ENCODE data around the gene JOSD1. TPM values are rescaled to one million over a fixed set of nuclear protein-coding genes. Genes with fewer than 3 reads are reported as not detected.

JOSD1 gene
- total RNA-seq, 2 experiments from 2014 or later = 60.0 to 63.7 TPM

DNA sequence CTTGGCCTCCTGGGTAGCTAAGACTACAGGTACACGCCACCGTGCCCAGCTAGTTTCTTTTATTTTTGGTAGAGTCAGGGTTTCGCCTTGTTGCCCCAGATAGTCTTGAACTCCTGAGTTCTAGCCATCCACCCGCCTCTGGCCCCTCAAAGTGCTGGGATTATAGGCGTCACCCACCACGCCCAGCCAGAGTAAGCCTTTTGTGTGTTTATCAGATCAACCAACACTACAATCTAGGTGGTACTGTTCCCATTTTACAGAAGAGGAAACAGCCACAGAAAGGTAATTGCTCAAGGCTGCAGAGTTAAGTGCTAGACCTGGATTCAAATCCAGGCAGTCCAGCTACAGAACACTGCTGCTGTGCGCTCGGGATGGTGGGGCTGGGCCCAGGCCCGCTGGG, 15.8 kb downstream of the JOSD1 start:
- Mint-ChIP-seq H3K9me3 (ENCODE audit: insufficient read depth) (no peaks in the 10 kb centered on the region), H3K4me3 (no peak overlapping the region), H3K4me1 (ENCODE audit: low read depth) (peaks cover 23% of the 10 kb centered on the region), H3K27ac (no peak overlapping the region), H3K27me3 (ENCODE audit: low read depth) (no peaks in the 10 kb centered on the region), H3K36me3 (ENCODE audit: low read depth) (peaks cover 55% of the 10 kb centered on the region)
- ChIA-PET POLR2A (interaction anchor here (4.7 kb wide), 1 partner anchor 13 kb away, joined by 67 read pairs; the partner anchor contains the start of gene JOSD1), CTCF (no interaction called here)
- ATAC-seq (no peak), DNase-seq (no peak)

- Mint-ChIP-seq H3K27ac (peak within 1 kb of the TSS; percentile 95), H3K36me3 (ENCODE audit: low read depth) (peaks cover 33% of the 10 kb centered on the region), H3K9me3 (ENCODE audit: insufficient read depth) (no peaks in the 10 kb centered on the region), H3K4me3 (peak within 1 kb of the TSS; percentile 96), H3K27me3 (ENCODE audit: low read depth) (no peaks in the 10 kb centered on the region), H3K4me1 (ENCODE audit: low read depth) (peaks cover 23% of the 10 kb centered on the region)
- DNase-seq (peak; percentile 89), ATAC-seq (peak; percentile 97)
- ChIA-PET CTCF (interaction anchor here (0.7 to 2.4 kb wide), 16 partner anchors 8 to 629 kb away, joined by 3 to 36 read pairs (median 4); partner anchors contain the start of genes CBY1, FAM227A, GTPBP1 and JOSD1), POLR2A (interaction anchor here (0.6 to 4.7 kb wide), 21 partner anchors 8 to 1000 kb away, joined by 3 to 67 read pairs (median 4); partner anchors contain the start of genes C22orf23, CBY1, FAM227A and JOSD1)
Measured at GRCh38 chr22:38681582-38682335, 19.0 kb downstream of the JOSD1 start, which contains the start of gene TOMM22. TSS of gene TOMM22 (plus strand) at chr22:38681957. CDS start at chr22:38681979, 22 bp downstream.

DNA sequence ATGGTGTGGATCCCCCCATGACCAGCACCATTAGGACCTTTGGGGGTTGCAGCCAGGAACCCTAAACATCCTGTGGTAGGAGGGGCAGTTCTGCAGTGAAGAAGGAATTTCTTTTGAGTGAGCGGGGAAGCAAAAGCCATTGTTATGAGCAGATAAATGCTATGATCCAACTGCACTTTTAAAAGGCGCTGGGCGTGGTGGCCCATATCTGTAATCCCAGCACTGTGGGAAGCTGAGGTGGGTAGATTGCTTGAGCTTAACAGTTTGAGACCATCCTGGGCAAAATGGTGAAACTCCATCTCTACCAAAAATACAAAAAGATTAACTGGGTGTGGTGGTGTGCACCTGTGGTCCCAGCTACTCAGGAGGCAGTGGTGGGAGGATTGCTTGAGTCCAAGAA, 24.9 kb downstream of the JOSD1 start:
- H3K27me3 Mint-ChIP-seq (ENCODE audit: low read depth) = no peaks in the 10 kb centered on the region
- no peaks in the 10 kb centered on the region for H3K9me3 Mint-ChIP-seq (ENCODE audit: insufficient read depth)
- peaks cover 14% of the 10 kb centered on the region for H3K36me3 Mint-ChIP-seq (ENCODE audit: low read depth)
- no peak overlapping the region for H3K4me3 Mint-ChIP-seq
- ATAC-seq = no peak
- DNase-seq = no peak
- no peaks in the 10 kb centered on the region for H3K4me1 Mint-ChIP-seq (ENCODE audit: low read depth)
- ChIA-PET CTCF (no interaction called here), POLR2A (interaction anchor here (1.3 kb wide), 1 partner anchor 24 kb away, joined by 4 read pairs; no protein-coding TSS in a partner anchor)
- H3K27ac Mint-ChIP-seq = no peak overlapping the region

- Mint-ChIP-seq H3K27me3 (ENCODE audit: low read depth) (no peaks in the 10 kb centered on the region), H3K4me3 (no peak overlapping the region), H3K27ac (no peak overlapping the region), H3K4me1 (ENCODE audit: low read depth) (no peaks in the 10 kb centered on the region), H3K9me3 (ENCODE audit: insufficient read depth) (no peaks in the 10 kb centered on the region), H3K36me3 (ENCODE audit: low read depth) (peaks cover 17% of the 10 kb centered on the region)
- ATAC-seq = no peak
- CTCF ChIA-PET = interaction anchor here (0.7 kb wide), 1 partner anchor 30 kb away, joined by 5 read pairs; the partner anchor contains the start of gene GTPBP1
- POLR2A ChIA-PET = interaction anchor here (1.3 kb wide), 1 partner anchor 25 kb away, joined by 4 read pairs; no protein-coding TSS in a partner anchor
- no peak for DNase-seq
Measured at GRCh38 chr22:38674888-38675287, 25.9 kb downstream of the JOSD1 start.

DNA sequence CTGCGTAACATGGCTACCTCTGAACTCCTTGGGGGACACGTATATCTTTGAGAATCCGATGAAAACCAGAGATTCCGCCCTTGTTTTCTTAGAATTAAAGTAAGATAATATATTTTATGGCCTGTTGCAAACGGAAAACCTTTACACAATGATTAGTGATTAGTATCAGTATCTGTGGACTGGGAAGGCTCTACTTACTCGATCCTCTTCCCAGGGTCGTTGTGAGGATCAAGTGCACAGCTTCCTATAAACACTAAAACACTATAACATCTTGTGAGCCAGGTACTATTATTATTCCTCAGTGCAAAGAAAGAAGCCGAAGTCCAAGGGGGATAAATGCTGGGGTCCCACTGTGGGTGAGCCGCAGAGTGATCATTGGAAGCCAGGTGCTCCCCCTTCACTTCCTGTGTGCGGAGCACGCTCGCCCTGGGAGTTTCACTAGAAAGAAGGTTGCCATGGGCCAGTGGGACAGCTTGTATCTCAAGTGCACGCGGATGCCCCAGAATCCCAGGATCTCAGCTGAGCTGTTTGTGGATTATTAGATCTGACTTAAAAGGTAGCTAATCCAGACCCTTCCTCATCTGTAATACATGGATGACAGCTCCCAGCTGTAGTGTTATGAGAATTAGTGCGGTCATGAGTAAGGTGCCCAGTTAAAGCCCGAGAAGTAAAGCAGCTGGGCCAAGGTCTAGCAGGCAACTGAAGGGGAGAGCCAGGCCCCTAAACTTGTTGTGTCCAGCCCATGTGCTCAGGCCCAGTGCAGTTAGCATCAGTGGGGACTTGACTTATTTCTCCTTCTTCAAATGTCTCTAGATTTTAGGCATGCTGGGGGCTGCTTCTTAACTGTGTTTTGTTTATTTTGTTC, 43.5 kb downstream of the JOSD1 start:
- ChIA-PET POLR2A (interaction anchor here (0.6 to 2.5 kb wide), 5 partner anchors 25 to 455 kb away, joined by 3 to 21 read pairs (median 3); partner anchors contain the start of genes MAFF and TOMM22), CTCF (interaction anchor here (0.8 to 1.8 kb wide), 3 partner anchors 13 to 85 kb away, joined by 3 to 9 read pairs (median 3); partner anchors contain the start of gene TOMM22)
- Mint-ChIP-seq H3K9me3 (ENCODE audit: insufficient read depth) (no peaks in the 10 kb centered on the region), H3K36me3 (ENCODE audit: low read depth) (peaks cover 2% of the 10 kb centered on the region), H3K4me3 (peak overlapping the region; percentile 91), H3K27me3 (ENCODE audit: low read depth) (no peaks in the 10 kb centered on the region), H3K27ac (peak overlapping the region; percentile 98), H3K4me1 (ENCODE audit: low read depth) (peaks cover 19% of the 10 kb centered on the region)
- DNase-seq = peak; percentile 64
- peak; percentile 37 for ATAC-seq

GRCh38 chr22:38656256-38657044, 44.3 kb downstream of the JOSD1 start, which contains the start of the genes CBY1 and FAM227A:
TSS of gene CBY1 (plus strand) at chr22:38656638. CDS start at chr22:38668055, 11,417 bp downstream.
TSS of gene FAM227A (minus strand) at chr22:38656392. CDS start at chr22:38650168, 6,224 bp downstream.
- peak within 1 kb of the TSS; percentile 91 for H3K4me3 Mint-ChIP-seq
- H3K36me3 Mint-ChIP-seq (ENCODE audit: low read depth) = no peaks in the 10 kb centered on the region
- ATAC-seq = peak; percentile 84
- ChIA-PET POLR2A (interaction anchor here (0.6 to 2.5 kb wide), 5 partner anchors 25 to 454 kb away, joined by 3 to 21 read pairs (median 3); partner anchors contain the start of genes MAFF and TOMM22), CTCF (interaction anchor here (0.8 to 1.8 kb wide), 2 partner anchors 25 to 85 kb away, joined by 3 to 9 read pairs; partner anchors contain the start of gene TOMM22)
- DNase-seq = peak; percentile 87
- peaks cover 19% of the 10 kb centered on the region for H3K4me1 Mint-ChIP-seq (ENCODE audit: low read depth)
- H3K27ac Mint-ChIP-seq = peak within 1 kb of the TSS; percentile 98
- H3K9me3 Mint-ChIP-seq (ENCODE audit: insufficient read depth) = no peaks in the 10 kb centered on the region
- H3K27me3 Mint-ChIP-seq (ENCODE audit: low read depth) = no peaks in the 10 kb centered on the region

- no peak for DNase-seq
Measured at GRCh38 chr22:38655519-38656255, 45.1 kb downstream of the JOSD1 start.

GRCh38 chr22:38653741-38654140, 47.0 kb downstream of the JOSD1 start:
- H3K27ac Mint-ChIP-seq = no peak overlapping the region
- no peaks in the 10 kb centered on the region for H3K9me3 Mint-ChIP-seq (ENCODE audit: insufficient read depth)
- ATAC-seq (no peak), DNase-seq (no peak)
- H3K4me1 Mint-ChIP-seq (ENCODE audit: low read depth) = peaks cover 19% of the 10 kb centered on the region
- no peak overlapping the region for H3K4me3 Mint-ChIP-seq
- H3K27me3 Mint-ChIP-seq (ENCODE audit: low read depth) = no peaks in the 10 kb centered on the region
- POLR2A ChIA-PET = interaction anchor here (1.9 kb wide), 1 partner anchor 28 kb away, joined by 5 read pairs; the partner anchor contains the start of gene TOMM22
- H3K36me3 Mint-ChIP-seq (ENCODE audit: low read depth) = no peaks in the 10 kb centered on the region
- CTCF ChIA-PET = interaction anchor here (0.8 to 1.1 kb wide), 2 partner anchors 28 to 46 kb away, joined by 3 to 4 read pairs; partner anchors contain the start of gene TOMM22

More at GRCh38 chr22:38655519-38656255, 45.1 kb downstream of the JOSD1 start:
- Mint-ChIP-seq H3K4me3 (peak overlapping the region; percentile 91), H3K27me3 (ENCODE audit: low read depth) (no peaks in the 10 kb centered on the region), H3K36me3 (ENCODE audit: low read depth) (no peaks in the 10 kb centered on the region), H3K27ac (peak overlapping the region; percentile 98), H3K9me3 (ENCODE audit: insufficient read depth) (no peaks in the 10 kb centered on the region), H3K4me1 (ENCODE audit: low read depth) (peaks cover 19% of the 10 kb centered on the region)
- no peak for ATAC-seq
- CTCF ChIA-PET = no interaction called here
- POLR2A ChIA-PET = interaction anchor here (0.7 kb wide), 1 partner anchor 26 kb away, joined by 4 read pairs; the partner anchor contains the start of gene TOMM22

- peaks cover 14% of the 10 kb centered on the region for H3K4me1 Mint-ChIP-seq (ENCODE audit: low read depth)
- CTCF ChIA-PET = interaction anchor here (0.8 to 1.1 kb wide), 2 partner anchors 29 to 47 kb away, joined by 3 to 4 read pairs; partner anchors contain the start of gene TOMM22
- H3K27ac Mint-ChIP-seq = no peak overlapping the region
- H3K9me3 Mint-ChIP-seq (ENCODE audit: insufficient read depth) = no peaks in the 10 kb centered on the region
- no peak overlapping the region for H3K4me3 Mint-ChIP-seq
- H3K27me3 Mint-ChIP-seq (ENCODE audit: low read depth) = no peaks in the 10 kb centered on the region
- no peaks in the 10 kb centered on the region for H3K36me3 Mint-ChIP-seq (ENCODE audit: low read depth)
- DNase-seq (peak; percentile 28), ATAC-seq (no peak)
- POLR2A ChIA-PET = interaction anchor here (1.9 kb wide), 1 partner anchor 29 kb away, joined by 5 read pairs; the partner anchor contains the start of gene TOMM22
Measured at GRCh38 chr22:38652859-38653258, 47.9 kb downstream of the JOSD1 start.

Measured in activated CD8-positive, alpha-beta T cell treated with anti-CD3 and anti-CD28 coated beads, Interleukin-2, amount 10 ng/mL, durations not matched to agents 7 days and 5 days (primary cell).